B cell (primary cell): ENCODE data around the gene SFXN5. TPM values are rescaled to one million over a fixed set of nuclear protein-coding genes. Genes with fewer than 3 reads are reported as not detected.

Experiments used
- ATAC-seq: fragments of 200-7000 bp; cut with Tn5 transposase; one replicate; pipeline ENCODE4 v1.10.0; 2021; ENCODE audit warnings: low read depth, mild to moderate bottlenecking, moderate number of reproducible peaks, moderate library complexity
- CTCF ChIA-PET: fragments of 350-600 bp; sonication (Branson Sonifier 250); formaldehyde crosslinking; loops from one replicate; lab custom pipeline; 2021; ENCODE audit warnings: antibody characterized with exemption, inconsistent platforms; lab: Charles Lee
- POLR2A ChIA-PET: fragments of 350-600 bp; sonication (Branson Sonifier 250); formaldehyde crosslinking; loops from one replicate; lab custom pipeline; 2021; ENCODE audit warnings: antibody characterized with exemption; lab: Charles Lee
- DNase-seq: peaks from one replicate; pipeline ENCODE4 v3.0.0; 2013
- H2AFZ ChIP-seq: 2 replicates; pipeline ENCODE4 v1.6.1; 2012; ENCODE audit warnings: mild to moderate bottlenecking, low read depth, low read length; ENCODE audit not compliant: insufficient read depth, poor library complexity, severe bottlenecking
- H3K27ac ChIP-seq, 2 donors: 1 replicate in 1 of 2; 2 replicates in 1 of 2; pipeline ENCODE4 v1.5.1; 2012 to 2013; ENCODE audit warnings: low read length in 2 of 2, mild to moderate bottlenecking in 2 of 2, moderate library complexity in 1 of 2
- H3K27me3 ChIP-seq, 4 experiments: fragments of 200-600 bp in 1 of 4; sonication (generic) in 1 of 4; replicated peaks in 1 of 4; 1 replicate in 2 of 4; 2 replicates in 2 of 4; pipeline versions ENCODE4 v1.6.1 to v1.7.0; 2013 to 2016; ENCODE audit warnings: low read length in 3 of 4, mild to moderate bottlenecking in 2 of 4, mixed read lengths in 1 of 4, moderate library complexity in 1 of 4; ENCODE audit not compliant: insufficient read depth in 4 of 4, control insufficient read depth in 3 of 4; ENCODE audit errors: control extremely low read depth in 1 of 4
- H3K36me3 ChIP-seq, 2 experiments: replicated peaks in 1 of 2; 1 replicate in 1 of 2; 2 replicates in 1 of 2; pipeline versions ENCODE4 v1.6.1 to v1.7.1; 2013; ENCODE audit warnings: low read length in 1 of 2; ENCODE audit not compliant: insufficient read depth in 2 of 2, control insufficient read depth in 1 of 2; ENCODE audit errors: control extremely low read depth in 1 of 2, extremely low read depth in 1 of 2
- H3K4me1 ChIP-seq, 2 donors: fragments of 200-600 bp in 1 of 2; sonication (generic) in 1 of 2; 1 replicate in 1 of 2; 2 replicates in 1 of 2; pipeline versions ENCODE4 v1.5.1 to v1.6.1; 2013 to 2017; ENCODE audit warnings: low read length in 2 of 2; ENCODE audit not compliant: control insufficient read depth in 2 of 2, insufficient read depth in 2 of 2
- H3K4me2 ChIP-seq: replicated peaks from 2 replicates; pipeline ENCODE3; 2012; ENCODE audit warnings: mild to moderate bottlenecking, low read depth, low read length; ENCODE audit not compliant: poor library complexity, severe bottlenecking
- H3K4me3 ChIP-seq, 5 experiments: fragments of 200-600 bp in 1 of 5; sonication (generic) in 1 of 5; 1 replicate in 3 of 5; 2 replicates in 2 of 5; pipeline versions ENCODE4 v1.5.1 to v1.7.0; 2011 to 2016; ENCODE audit warnings: low read length in 4 of 5, mild to moderate bottlenecking in 4 of 5, low read depth in 2 of 5, control low read depth in 1 of 5, moderate library complexity in 1 of 5; ENCODE audit not compliant: insufficient read depth in 1 of 5; ENCODE audit errors: control extremely low read depth in 1 of 5, extremely low read depth in 1 of 5
- H3K79me2 ChIP-seq: fragments of 200-600 bp; sonication (generic); one replicate; pipeline ENCODE4 v1.6.0; 2016; ENCODE audit warnings: low read length; ENCODE audit not compliant: control insufficient read depth, insufficient read depth
- H3K9ac ChIP-seq: fragments of 200-600 bp; sonication (generic); 2 replicates; pipeline ENCODE4 v1.6.1; 2017; ENCODE audit warnings: mild to moderate bottlenecking, low read length, moderate library complexity
- H3K9me3 ChIP-seq, 3 donors: one replicate each; pipeline versions ENCODE4 v1.6.1 to v1.7.1; 2013; ENCODE audit warnings: low read length in 2 of 3; ENCODE audit not compliant: control insufficient read depth in 2 of 3, insufficient read depth in 1 of 3; ENCODE audit errors: control extremely low read depth in 1 of 3
- H4K20me1 ChIP-seq: 2 replicates; pipeline ENCODE4 v1.6.0; 2012; ENCODE audit warnings: mild to moderate bottlenecking, low read length; ENCODE audit not compliant: insufficient read depth, control insufficient read depth, poor library complexity, severe bottlenecking
- H3K27ac Mint-ChIP-seq: one replicate; pipeline ENCODE4 v1.8.0; 2021; ENCODE audit warnings: mixed read lengths
- H3K27me3 Mint-ChIP-seq: one replicate; pipeline ENCODE4 v1.8.0; 2021; ENCODE audit warnings: mixed read lengths
- H3K4me1 Mint-ChIP-seq: one replicate; pipeline ENCODE4 v1.8.0; 2021; ENCODE audit warnings: mixed read lengths
- H3K4me3 Mint-ChIP-seq: one replicate; pipeline ENCODE4 v1.8.0; 2021; ENCODE audit warnings: mixed read lengths
- H3K9me3 Mint-ChIP-seq: one replicate; pipeline ENCODE4 v1.8.0; 2022; ENCODE audit warnings: mixed read lengths; ENCODE audit not compliant: insufficient read depth
- CTCF ChIP-seq: fragments of 200-600 bp; IDR thresholded peaks from one replicate; pipeline ENCODE4 v1.8.0; 2022; ENCODE audit warnings: antibody characterized with exemption, mild to moderate bottlenecking
- EZH2 ChIP-seq: IDR thresholded peaks from 2 replicates; pipeline ENCODE4 v1.6.1; 2012; ENCODE audit warnings: borderline replicate concordance, low read depth, mild to moderate bottlenecking, moderate library complexity, low read length; ENCODE audit not compliant: insufficient read depth, poor library complexity, severe bottlenecking
- WGBS: methylation state at CpG from one replicate; pipeline ENCODE4 v1.1.5; 2013; ENCODE audit warnings: missing lambda C conversion rate; ENCODE audit not compliant: insufficient coverage; 5-methylcytosine and 5-hydroxymethylcytosine counted together
- intact Hi-C: fragments of 100-400 bp; cut with micrococcal nuclease; formaldehyde crosslinking; loops from one replicate; pipeline ENCODE4 v1.10.0; 2022
- polyA plus RNA-seq: library from polyadenylated mRNA; depleted of rRNA; stranded (reverse); fragments of >200 nt; gene quantifications from 2 replicates; pipeline ENCODE4 v1.2.3, GENCODE V29; 2012
- total RNA-seq, 2 donors: library from RNA; stranded (reverse); fragments of 120-200 nt in 1 of 2; gene quantifications; 1 replicate in 1 of 2; 2 replicates in 1 of 2; pipeline versions ENCODE4 v1.2.3 to v1.2.4, GENCODE V29; 2013 to 2022

The SFXN5 gene
- total and polyA plus RNA-seq, 2 donors (not counting 1 experiment from before 2014, with no cell fraction given), result 8.0 to 16.9 TPM

- no peaks in the 10 kb centered on the region for H3K79me2 ChIP-seq
- no peaks in the 10 kb centered on the region for H3K9me3 ChIP-seq
- peaks cover 0 to 7% (median 2%) of the 10 kb centered on the region in 4 experiments for H3K27me3 ChIP-seq
- H3K4me3 ChIP-seq, result no peak overlapping the region
- intact Hi-C loops, result no loop called here
- peaks cover 22% of the 10 kb centered on the region for H3K27me3 Mint-ChIP-seq
- no peaks in the 10 kb centered on the region for H3K4me1 ChIP-seq
- POLR2A ChIA-PET, result no interaction called here
- H3K4me1 Mint-ChIP-seq, result no peaks in the 10 kb centered on the region
- no peaks in the 10 kb centered on the region for H4K20me1 ChIP-seq
- H3K27ac ChIP-seq, result no peak overlapping the region
- H3K9ac ChIP-seq, result no peak overlapping the region
- no peak overlapping the region for H2AFZ ChIP-seq
- no peaks in the 10 kb centered on the region for H3K36me3 ChIP-seq
- ATAC-seq (no peak), DNase-seq (no peak)
- no peak overlapping the region for H3K4me3 Mint-ChIP-seq
- no peak overlapping the region for H3K4me2 ChIP-seq
- WGBS, result 93% methylated on average over 12 of the region's 13 CpGs
- H3K9me3 Mint-ChIP-seq, result no peaks in the 10 kb centered on the region
- CTCF ChIA-PET, result interaction anchor here (1.6 to 6.1 kb wide), 2 partner anchors 94 to 130 kb away, joined by 8 to 38 read pairs; partner anchors contain the start of gene SMYD5
- H3K27ac Mint-ChIP-seq, result no peak overlapping the region
- TF ChIP-seq CTCF (no peak), EZH2 (no peak)
Measured at GRCh38 chr2:73082523-73083410, 11.3 kb upstream of the SFXN5 start.

GRCh38 chr2:73081181-73081671 is 9.7 kb upstream of the SFXN5 start:
- no peaks in the 10 kb centered on the region for H3K4me1 Mint-ChIP-seq
- ChIA-PET POLR2A (no interaction called here), CTCF (interaction anchor here (0.6 to 1.7 kb wide), 2 partner anchors 10 to 96 kb away, joined by 3 to 6 read pairs; no protein-coding TSS in a partner anchor)
- peaks cover 0 to 7% (median 2%) of the 10 kb centered on the region in 4 experiments for H3K27me3 ChIP-seq
- H3K4me2 ChIP-seq, result no peak overlapping the region
- no peak overlapping the region for H3K9ac ChIP-seq
- H3K4me3 ChIP-seq, result no peak overlapping the region
- H3K9me3 ChIP-seq, result no peaks in the 10 kb centered on the region
- no peaks in the 10 kb centered on the region for H4K20me1 ChIP-seq
- H3K27ac Mint-ChIP-seq, result no peak overlapping the region
- no peaks in the 10 kb centered on the region for H3K4me1 ChIP-seq
- ATAC-seq, result no peak
- no peak overlapping the region for H3K4me3 Mint-ChIP-seq
- 82% methylated on average over 16 of the region's 16 CpGs for WGBS
- H3K9me3 Mint-ChIP-seq, result no peaks in the 10 kb centered on the region
- peaks cover 22% of the 10 kb centered on the region for H3K27me3 Mint-ChIP-seq
- no peak overlapping the region for H3K27ac ChIP-seq
- DNase-seq, result no peak
- H3K79me2 ChIP-seq, result no peaks in the 10 kb centered on the region
- no peak overlapping the region for H2AFZ ChIP-seq
- no peaks in the 10 kb centered on the region for H3K36me3 ChIP-seq
- TF ChIP-seq CTCF (no peak), EZH2 (no peak)
- intact Hi-C loops, result no loop called here
